ENCODE results near the gene CCNY.

- TF ChIP-seq CTCF (conservative IDR thresholded peaks at IDR 0.05; ENCODE audit: low read length) (no peak), EZH2phosphoT487 (IDR thresholded peaks at IDR 0.05; ENCODE audit: borderline replicate concordance, low read depth, low read length) (no peak)
Observed at GRCh38 chr10:35579116-35579515, 242.8 kb downstream of the CCNY start.

Data from OCI-LY7 (cell line).